A549 treated with ZK216348 at 1 μM for 4 hours (cell line): ENCODE measurements around the gene BBS7. TPM values are rescaled to one million over a fixed set of nuclear protein-coding genes. Genes with fewer than 3 reads are reported as not detected.

Experiments
- total RNA-seq: library from RNA; stranded (reverse); fragments of 200-300 nt; extraction: Qiagen RNA extraction; gene quantifications from 5 replicates; pipeline ENCODE4 v1.2.3, GENCODE V29; 2022; ENCODE audit warnings: low read depth

The BBS7 gene, protein sequence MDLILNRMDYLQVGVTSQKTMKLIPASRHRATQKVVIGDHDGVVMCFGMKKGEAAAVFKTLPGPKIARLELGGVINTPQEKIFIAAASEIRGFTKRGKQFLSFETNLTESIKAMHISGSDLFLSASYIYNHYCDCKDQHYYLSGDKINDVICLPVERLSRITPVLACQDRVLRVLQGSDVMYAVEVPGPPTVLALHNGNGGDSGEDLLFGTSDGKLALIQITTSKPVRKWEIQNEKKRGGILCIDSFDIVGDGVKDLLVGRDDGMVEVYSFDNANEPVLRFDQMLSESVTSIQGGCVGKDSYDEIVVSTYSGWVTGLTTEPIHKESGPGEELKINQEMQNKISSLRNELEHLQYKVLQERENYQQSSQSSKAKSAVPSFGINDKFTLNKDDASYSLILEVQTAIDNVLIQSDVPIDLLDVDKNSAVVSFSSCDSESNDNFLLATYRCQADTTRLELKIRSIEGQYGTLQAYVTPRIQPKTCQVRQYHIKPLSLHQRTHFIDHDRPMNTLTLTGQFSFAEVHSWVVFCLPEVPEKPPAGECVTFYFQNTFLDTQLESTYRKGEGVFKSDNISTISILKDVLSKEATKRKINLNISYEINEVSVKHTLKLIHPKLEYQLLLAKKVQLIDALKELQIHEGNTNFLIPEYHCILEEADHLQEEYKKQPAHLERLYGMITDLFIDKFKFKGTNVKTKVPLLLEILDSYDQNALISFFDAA
- 10.7 to 16.8 TPM (median 14.3 TPM) in 5 replicates for total RNA-seq

DNA sequence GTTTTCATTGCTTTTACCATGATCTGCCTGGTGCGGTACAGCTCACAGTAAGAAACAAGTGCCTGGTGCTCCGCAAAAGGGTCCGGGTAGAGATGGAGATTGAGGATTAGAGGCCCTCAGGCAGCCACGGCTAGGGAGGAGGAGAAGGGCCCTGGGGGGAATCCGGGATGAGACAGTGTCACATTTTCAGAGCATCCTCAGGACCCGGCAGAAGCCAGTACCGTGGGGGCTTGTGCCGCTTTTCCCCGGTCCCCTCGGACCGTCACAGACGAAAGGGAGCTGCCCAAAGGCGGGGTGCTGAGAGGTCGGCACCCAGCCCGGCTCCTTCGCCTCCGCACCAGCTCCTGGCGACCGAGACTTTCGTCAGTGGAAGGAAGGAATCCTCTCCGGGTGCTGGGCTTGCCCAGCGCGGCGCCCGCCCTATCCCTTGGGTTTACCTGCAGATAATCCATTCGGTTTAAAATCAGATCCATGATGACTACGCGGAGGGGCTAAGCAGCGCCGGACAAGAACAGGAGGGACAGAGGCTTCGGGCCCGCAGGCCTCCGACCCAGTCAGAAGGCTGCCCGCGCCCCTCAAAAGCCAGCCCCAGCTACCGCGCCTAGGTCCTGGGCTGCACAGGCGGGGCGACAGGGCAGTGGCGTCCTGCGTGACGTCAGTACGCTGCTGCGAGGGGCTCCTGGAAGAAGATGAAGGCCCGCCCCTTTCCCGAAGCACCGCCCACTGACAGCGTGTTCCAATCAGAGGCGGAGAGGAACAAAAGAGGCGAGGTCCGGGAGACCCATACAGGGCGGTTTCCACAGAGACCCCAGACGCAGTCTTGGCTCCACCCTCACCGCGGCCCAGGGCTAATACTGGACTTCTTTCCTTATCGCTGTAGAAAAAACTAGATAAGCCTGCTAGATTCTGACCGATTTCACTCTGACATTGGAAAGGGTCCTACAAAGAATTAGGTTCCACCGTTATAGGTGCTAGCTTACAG lies at the start of gene BBS7:
Gene BBS7, minus strand, starts transcription at position 634 of the 982 bp plus-strand sequence. Its CDS starts 161 bp downstream, at position 473.

DNA sequence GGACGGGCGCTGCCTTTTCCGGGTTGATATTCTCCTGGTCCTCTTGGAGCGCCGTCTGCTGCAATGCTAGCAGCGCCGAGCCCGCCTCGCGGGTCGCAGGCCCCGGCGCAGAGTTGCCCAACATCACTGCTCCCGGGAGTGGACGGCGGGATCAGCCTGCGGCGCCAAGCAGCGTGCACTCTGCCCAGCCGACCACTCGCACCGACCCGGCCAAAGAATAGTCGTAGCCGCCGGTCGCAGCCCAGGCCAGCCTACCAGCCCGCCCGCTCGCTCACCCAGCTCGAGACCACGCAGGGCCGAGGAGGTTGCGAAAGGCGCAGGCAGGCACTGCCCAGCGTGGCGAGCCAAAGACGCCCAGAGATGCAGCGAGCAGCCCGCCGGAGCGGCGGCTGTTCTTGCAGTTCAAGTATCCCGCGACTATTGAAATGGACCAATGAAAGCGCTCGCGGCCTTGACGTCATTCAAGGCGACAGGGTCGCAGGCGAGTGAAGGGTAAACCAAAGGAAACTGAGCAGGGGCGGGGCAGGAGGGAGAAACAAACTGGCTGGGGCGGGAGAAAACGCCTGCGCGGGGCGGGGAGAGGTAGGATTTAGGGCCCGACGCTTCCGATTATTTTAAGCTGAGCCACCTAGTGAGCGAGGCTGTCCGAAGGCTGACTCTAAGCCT lies 46.6 kb downstream of the BBS7 start, which contains the start of gene CCNA2:
Gene CCNA2, minus strand, starts transcription at position 379 of the 666 bp plus-strand sequence. Its CDS starts 255 bp downstream, at position 124.

DNA sequence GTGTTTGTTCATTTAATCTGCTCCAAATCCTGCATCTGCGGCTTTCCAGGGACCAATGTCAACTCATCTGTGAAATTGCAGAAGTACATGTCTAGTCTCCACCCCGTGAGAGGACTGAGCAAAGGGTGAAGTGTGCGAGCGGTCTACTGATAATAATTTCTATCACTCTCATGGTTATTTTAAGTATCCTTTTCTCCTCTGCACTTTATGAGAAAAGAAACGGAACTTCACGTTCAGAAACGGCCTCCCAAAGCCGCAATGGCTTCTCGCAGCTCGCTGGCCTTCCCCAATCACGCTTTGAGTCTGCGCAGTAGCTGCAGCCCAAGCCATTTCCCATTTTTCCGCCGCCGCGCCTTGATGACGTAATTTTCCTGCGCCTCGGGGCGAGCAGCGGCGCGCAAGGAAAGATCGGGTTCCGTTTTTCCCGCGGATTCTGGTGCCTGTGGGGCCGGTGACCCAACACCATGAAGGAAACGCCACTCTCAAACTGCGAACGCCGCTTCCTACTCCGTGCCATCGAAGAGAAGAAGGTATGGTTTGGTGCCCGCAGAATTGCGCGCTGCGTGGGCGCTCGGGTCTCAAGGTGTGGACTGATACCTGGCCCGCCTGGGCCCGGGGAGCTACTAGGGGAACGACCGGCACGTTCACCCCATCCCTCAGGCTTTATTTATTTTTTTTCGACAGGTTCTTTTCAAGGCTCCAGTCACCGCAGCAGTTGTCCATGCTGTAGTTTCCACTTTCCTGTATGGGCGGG lies 69.1 kb downstream of the BBS7 start, which contains the start of gene EXOSC9:
Gene EXOSC9, plus strand, starts transcription at position 363 of the 754 bp plus-strand sequence. Its CDS starts 102 bp downstream, at position 465.

Other genes with a start within 250 kb of the BBS7 start
- gene ANXA5, start 173.5 kb downstream of the BBS7 start, total RNA-seq: 474 to 575 TPM (median 497 TPM) in 5 replicates
- gene SMIM43, start 105.3 kb downstream of the BBS7 start, total RNA-seq: 0.13 to 0.33 TPM (median 0.25 TPM) in 4 of 5 replicates, not detected in the other
- 27.0 to 40.5 TPM (median 29.8 TPM) in 5 replicates for gene EXOSC9, start 69.2 kb downstream of the BBS7 start, total RNA-seq
- gene CCNA2, start 46.6 kb downstream of the BBS7 start, total RNA-seq: 31.8 to 49.6 TPM (median 45.6 TPM) in 5 replicates
- 0.05 to 0.14 TPM (median 0.07 TPM) in 4 of 5 replicates, not detected in the other for gene TRPC3, start 81.6 kb upstream of the BBS7 start, total RNA-seq